HepG2 (cell line): ENCODE data around the gene PYGB. TPM values are rescaled to one million over a fixed set of nuclear protein-coding genes. Genes with fewer than 3 reads are reported as not detected.

Experiments used
- AHR ChIP-seq: IDR thresholded peaks from 2 replicates; pipeline ENCODE4 v1.6.1; 2018; ENCODE audit warnings: missing genetic modification reagents, missing compliant biosample characterization
- ATF3 ChIP-seq: sonication (generic); formaldehyde crosslinking; IDR thresholded peaks from 2 replicates; pipeline ENCODE4 v1.4.0; 2020; ENCODE audit warnings: missing genetic modification reagents
- BATF2 ChIP-seq: sonication (generic); formaldehyde crosslinking; IDR thresholded peaks from 2 replicates; pipeline ENCODE4 v1.8.0; 2022; ENCODE audit warnings: mild to moderate bottlenecking, missing genetic modification reagents, moderate library complexity
- CREB3 ChIP-seq: sonication (generic); formaldehyde crosslinking; IDR thresholded peaks from 2 replicates; pipeline ENCODE4 v1.5.0; 2020; ENCODE audit warnings: missing genetic modification reagents
- CTCF ChIP-seq: sonication (generic); formaldehyde crosslinking; IDR thresholded peaks from 2 replicates; pipeline ENCODE4 v1.5.0; 2020; ENCODE audit warnings: mild to moderate bottlenecking, missing genetic modification reagents, moderate library complexity
- FOXK1 ChIP-seq: sonication (generic); formaldehyde crosslinking; IDR thresholded peaks from 2 replicates; pipeline ENCODE4 v1.4.0; 2020; ENCODE audit warnings: low read depth, missing genetic modification reagents, borderline replicate concordance
- GRHL1 ChIP-seq: sonication (generic); formaldehyde crosslinking; conservative IDR thresholded peaks from 2 replicates; pipeline ENCODE4 v1.8.0; 2022; ENCODE audit warnings: missing genetic modification reagents
- KLF16 ChIP-seq, 2 experiments: sonication (generic) in 1 of 2; formaldehyde crosslinking in 1 of 2; IDR thresholded peaks; 2 replicates each; pipeline versions ENCODE4 v1.6.1 to v1.8.0; 2016 to 2023; ENCODE audit warnings: missing genetic modification reagents in 2 of 2, missing compliant biosample characterization in 1 of 2
- MYNN ChIP-seq: sonication (generic); formaldehyde crosslinking; IDR thresholded peaks from 2 replicates; pipeline ENCODE4 v1.4.0; 2020; ENCODE audit warnings: mild to moderate bottlenecking, low read depth, missing genetic modification reagents
- PLRG1 ChIP-seq: fragments of 450-650 bp; conservative IDR thresholded peaks from 2 replicates; pipeline ENCODE4 v1.6.1; 2016
- POLR2AphosphoS2 ChIP-seq: IDR thresholded peaks from 2 replicates; pipeline ENCODE4 v1.6.1; 2011; ENCODE audit warnings: low read depth, low read length, improper control_type of control experiment
- TEAD3 ChIP-seq: optimal IDR thresholded peaks from 2 replicates; pipeline ENCODE3; 2016; ENCODE audit warnings: borderline replicate concordance
- ZBTB39 ChIP-seq: sonication (generic); formaldehyde crosslinking; IDR thresholded peaks from 2 replicates; pipeline ENCODE4 v1.5.0; 2020; ENCODE audit warnings: missing genetic modification reagents
- ZC3H13 ChIP-seq: sonication (generic); formaldehyde crosslinking; IDR thresholded peaks from 2 replicates; pipeline ENCODE4 v1.8.1; 2023; ENCODE audit warnings: mild to moderate bottlenecking, missing genetic modification reagents, moderate library complexity
- ZFY ChIP-seq: sonication (generic); formaldehyde crosslinking; IDR thresholded peaks from 2 replicates; pipeline ENCODE4 v1.4.0; 2020; ENCODE audit warnings: missing genetic modification reagents
- ZNF230 ChIP-seq: sonication (generic); formaldehyde crosslinking; IDR thresholded peaks from 2 replicates; pipeline ENCODE4 v1.4.0; 2020; ENCODE audit warnings: mild to moderate bottlenecking, missing genetic modification reagents
- ZNF274 ChIP-seq: sonication (generic); formaldehyde crosslinking; IDR thresholded peaks from 2 replicates; pipeline ENCODE4 v1.5.1; 2020; ENCODE audit warnings: mild to moderate bottlenecking, missing genetic modification reagents
- ZNF572 ChIP-seq: sonication (generic); formaldehyde crosslinking; IDR thresholded peaks from 2 replicates; pipeline ENCODE4 v1.5.1; 2020; ENCODE audit warnings: mild to moderate bottlenecking, missing genetic modification reagents
- ZNF616 ChIP-seq: sonication (generic); formaldehyde crosslinking; IDR thresholded peaks from 2 replicates; pipeline ENCODE4 v1.5.0; 2020; ENCODE audit warnings: low read depth, mild to moderate bottlenecking, missing genetic modification reagents
- ZNF740 ChIP-seq: sonication (generic); formaldehyde crosslinking; IDR thresholded peaks from 2 replicates; pipeline ENCODE4 v1.4.0; 2020; ENCODE audit warnings: missing genetic modification reagents
- ZNF800 ChIP-seq: sonication (generic); formaldehyde crosslinking; IDR thresholded peaks from 2 replicates; pipeline ENCODE4 v1.4.0; 2020; ENCODE audit warnings: missing genetic modification reagents
- polyA plus RNA-seq, 8 experiments: library from polyadenylated mRNA; depleted of rRNA in 3 of 8; stranded (reverse) in 7 of 8; unstranded in 1 of 8; fragments of >200 nt; fragmentation: Illumina TruSeq in 4 of 8; extraction: Trizol in 4 of 8; gene quantifications; 2 replicates each; pipeline versions ENCODE4 v1.2.1 to v1.2.3, GENCODE V29; 2011 to 2016; ENCODE audit warnings: low read depth in 4 of 8, missing spikeins in 1 of 8, mixed read lengths in 1 of 8; ENCODE audit not compliant: insufficient read depth in 1 of 8
- total RNA-seq, 5 experiments: library from RNA; depleted of rRNA; stranded (reverse); fragments of >200 nt; fragmentation: Illumina TruSeq; extraction: Trizol; gene quantifications; 2 replicates each; pipeline ENCODE4 v1.2.3, GENCODE V29; 2016; ENCODE audit warnings: low read depth in 1 of 5

PYGB gene
- total and polyA plus RNA-seq, 2 of the 13 experiments (the other 11 are each of a cell fraction or from before 2014, with no cell fraction given) = 24.2 to 86.3 TPM

- no peak for TF ChIP-seq ZNF800 (CRISPR knock-in tag)
- no peak for TF ChIP-seq ZBTB39
- TF ChIP-seq POLR2AphosphoS2 = no peak
- peak; percentile 86 for TF ChIP-seq ZNF572
- no peak for TF ChIP-seq CREB3 (CRISPR knock-in tag)
- no peak for TF ChIP-seq KLF16 (CRISPR knock-in tag; IDR thresholded peaks at IDR 0.05)
- TF ChIP-seq CTCF = peak; percentile 78
- TF ChIP-seq ZNF616 (CRISPR knock-in tag) = no peak
- peak; percentile 15; the same call in 1 of the 2 replicates for TF ChIP-seq ATF3
- no peak for TF ChIP-seq ZNF274 (CRISPR knock-in tag)
- no peak for TF ChIP-seq MYNN (CRISPR knock-in tag)
- TF ChIP-seq PLRG1 = no peak
- TF ChIP-seq BATF2 = no peak
- TF ChIP-seq GRHL1 (CRISPR knock-in tag) = no peak
- TF ChIP-seq ZNF230 = no peak
- TF ChIP-seq FOXK1 (CRISPR knock-in tag) = no peak
- TF ChIP-seq ZNF740 (CRISPR knock-in tag) = 0 out of 2 replicates have a peak, but pooled peaks have one; percentile 32
- TF ChIP-seq ZFY = peak; percentile 51
- peak; percentile 72 for TF ChIP-seq TEAD3 (CRISPR knock-in tag)
- TF ChIP-seq ZC3H13 (CRISPR knock-in tag) = peak; percentile 33
- peak; percentile 66; the same call in 1 of the 2 replicates for TF ChIP-seq AHR (CRISPR knock-in tag)
Observed at GRCh38 chr20:25223179-25223661, 24.7 kb upstream of the PYGB start (continued).
